HG02970 (cell line): Measurements from ENCODE around the gene ADAMTS9.

ENCODE experiments used
- ATAC-seq: cut with Tn5 transposase; IDR thresholded peaks from one replicate; pipeline ENCODE4 v1.9.1; 2021; ENCODE audit warnings: mild to moderate bottlenecking, moderate library complexity, moderate number of reproducible peaks; ENCODE audit not compliant: unreplicated experiment, low FRiP score

ADAMTS9 gene

DNA sequence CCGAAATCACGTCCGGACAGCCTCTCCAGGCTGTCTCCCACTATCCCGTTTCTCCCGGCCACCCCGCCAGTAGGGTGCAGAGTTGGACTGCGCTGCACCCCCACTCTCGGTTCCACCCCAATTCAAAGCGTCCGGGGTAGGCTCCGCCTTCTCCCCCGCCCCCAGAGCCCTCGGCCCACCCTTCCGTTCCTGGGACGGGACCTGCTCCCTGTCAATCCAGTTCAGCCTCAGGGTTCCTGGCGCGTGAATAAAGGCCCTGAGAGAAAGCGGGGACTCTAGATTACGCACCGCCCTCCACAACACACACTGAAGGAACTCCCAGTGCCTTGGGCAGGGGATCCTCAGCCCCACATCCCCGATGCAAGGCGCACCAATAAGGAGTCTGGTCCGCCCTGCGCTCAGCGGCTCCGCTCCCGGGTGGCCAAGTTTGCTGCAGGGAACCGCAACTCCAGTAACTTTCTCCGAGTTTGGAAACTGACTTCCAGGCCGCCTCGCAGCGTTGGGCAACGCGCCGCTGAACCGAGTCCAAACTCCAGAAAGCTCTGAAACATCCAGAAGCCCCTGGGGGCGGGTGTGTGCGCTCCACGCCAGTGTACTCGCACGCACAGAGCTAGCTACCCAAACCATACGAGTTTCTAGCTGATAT is 1.9 kb downstream of the ADAMTS9 start:
- ATAC-seq, result no peak

GRCh38 chr3:64685331-64685799 is 2.4 kb downstream of the ADAMTS9 start:
- ATAC-seq, result no peak

GRCh38 chr3:64684715-64685261 is 3.0 kb downstream of the ADAMTS9 start:
- ATAC-seq, result no peak

GRCh38 chr3:64681827-64682226 is 6.0 kb downstream of the ADAMTS9 start:
- ATAC-seq, result no peak

- no peak for ATAC-seq
Measured at GRCh38 chr3:64681015-64681414, 6.8 kb downstream of the ADAMTS9 start.

DNA sequence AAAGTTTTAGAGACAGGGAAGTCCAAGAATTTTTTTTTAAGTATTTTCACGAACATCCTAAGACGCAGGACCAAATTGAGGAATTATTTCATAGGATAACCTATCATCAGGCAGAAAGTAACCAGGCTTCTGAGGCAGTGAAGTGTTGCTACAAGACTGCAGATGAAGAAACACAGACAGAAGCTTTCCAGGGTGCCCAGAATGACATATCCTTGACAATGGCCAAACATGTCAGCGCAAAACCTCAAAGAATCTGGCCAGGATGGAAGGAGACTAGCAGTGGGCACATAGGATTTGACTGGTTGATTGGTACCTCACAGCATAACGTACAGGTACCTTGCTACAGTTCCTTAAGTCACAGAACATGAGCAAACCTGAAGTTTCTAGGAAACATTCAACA is 7.5 kb downstream of the ADAMTS9 start:
- ATAC-seq, result no peak

- ATAC-seq, result no peak
Measured at GRCh38 chr3:64677961-64678716, 9.7 kb downstream of the ADAMTS9 start.

- no peak for ATAC-seq
Measured at GRCh38 chr3:64676831-64677230, 11.0 kb downstream of the ADAMTS9 start.

- ATAC-seq, result no peak
Measured at GRCh38 chr3:64675687-64676247, 12.0 kb downstream of the ADAMTS9 start.

GRCh38 chr3:64674591-64675076 is 13.2 kb downstream of the ADAMTS9 start:
- no peak for ATAC-seq

DNA sequence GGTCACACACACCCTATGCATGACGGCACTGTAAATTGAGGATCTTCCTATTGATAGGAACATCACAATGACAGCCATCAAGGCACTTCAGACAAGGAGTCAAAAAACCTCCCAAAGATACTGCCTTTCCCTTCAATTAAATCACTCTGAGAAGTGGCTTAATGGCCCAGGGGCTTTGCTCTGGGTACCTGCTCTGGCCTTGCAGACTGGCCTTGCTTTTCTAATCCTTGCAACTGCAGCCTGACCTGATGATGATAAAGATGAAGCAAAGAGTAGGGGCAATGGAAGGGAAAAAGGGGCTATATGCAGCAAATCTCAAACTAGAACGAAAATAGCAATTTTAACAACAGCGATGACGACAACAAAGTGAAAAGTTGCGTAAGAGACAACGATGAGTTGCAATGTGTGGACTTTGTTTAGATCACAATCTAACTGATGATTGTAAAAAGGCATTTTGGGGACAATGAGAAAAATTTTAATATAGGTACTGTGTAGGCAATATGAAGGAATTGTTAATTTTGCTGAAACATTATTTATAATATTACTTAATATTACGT is 14.6 kb downstream of the ADAMTS9 start:
- ATAC-seq, result no peak

DNA sequence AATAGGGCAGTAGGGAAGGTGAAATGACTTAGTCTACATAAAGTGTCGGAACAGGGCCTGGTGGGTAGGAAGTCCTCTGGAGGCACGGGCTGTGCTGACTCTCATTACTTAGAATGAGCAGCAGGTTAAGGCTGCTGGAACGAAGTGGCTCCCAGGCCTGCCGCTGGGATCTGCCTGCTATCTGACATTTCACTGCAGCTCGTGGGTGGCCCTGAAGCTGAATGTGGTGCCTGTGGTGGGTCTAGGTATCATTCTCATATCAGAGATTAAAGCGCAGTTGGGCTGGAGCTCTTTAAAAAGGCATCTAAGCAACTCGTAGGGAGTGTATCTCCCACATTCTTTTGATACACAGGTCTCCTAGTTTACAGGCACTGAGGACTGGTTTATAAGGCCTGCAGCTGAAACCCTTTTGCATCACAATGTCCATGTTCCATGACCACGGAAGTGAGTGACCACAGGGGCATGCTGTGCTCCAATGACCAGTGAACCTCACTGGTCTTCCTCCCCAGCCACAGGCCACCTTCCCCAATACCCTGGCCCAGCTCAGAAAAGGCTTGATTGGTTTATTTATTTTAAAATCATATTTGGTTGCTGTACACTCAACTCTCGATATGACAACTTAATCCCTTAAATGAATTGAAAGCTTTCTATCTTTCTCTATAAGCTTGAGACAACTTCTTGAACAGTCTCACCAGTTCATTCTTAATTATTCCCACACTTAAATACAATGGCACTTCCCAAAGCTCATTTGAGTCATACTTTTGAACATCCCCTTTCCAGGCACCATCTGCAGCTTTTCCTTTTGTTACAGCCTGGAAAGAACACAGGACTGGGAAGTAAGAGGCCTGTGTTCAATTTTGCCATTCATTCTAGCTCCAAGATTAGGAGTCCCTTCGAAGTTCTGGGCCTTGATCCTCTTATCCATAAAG is 19.0 kb downstream of the ADAMTS9 start:
- ATAC-seq, result no peak

- no peak for ATAC-seq
Measured at GRCh38 chr3:64667887-64668581, 19.8 kb downstream of the ADAMTS9 start.

GRCh38 chr3:64667138-64667537 is 20.7 kb downstream of the ADAMTS9 start:
- no peak for ATAC-seq

- no peak for ATAC-seq
Measured at GRCh38 chr3:64666171-64666588, 21.6 kb downstream of the ADAMTS9 start.

- no peak for ATAC-seq
Measured at GRCh38 chr3:64664397-64664796, 23.4 kb downstream of the ADAMTS9 start.

- no peak for ATAC-seq
Measured at GRCh38 chr3:64659617-64659978, 28.2 kb downstream of the ADAMTS9 start.

DNA sequence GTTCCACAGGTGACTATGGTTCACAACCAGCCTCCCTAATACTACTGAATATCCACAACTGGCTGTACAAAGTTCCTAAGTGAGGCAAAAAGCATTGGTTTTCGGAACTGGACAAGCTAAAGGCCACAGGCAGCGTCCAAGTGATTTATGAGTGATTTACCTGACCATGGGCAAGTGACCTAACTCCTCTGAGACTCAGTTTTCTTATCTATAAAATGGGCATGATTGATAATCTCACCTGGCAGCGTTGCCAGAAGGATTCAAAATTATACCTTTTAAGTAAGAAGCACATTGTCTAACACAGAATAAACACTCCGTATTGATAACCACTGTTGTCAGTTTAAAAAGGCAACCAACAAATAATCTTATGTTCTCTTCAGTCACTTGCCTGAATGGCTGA is 29.8 kb downstream of the ADAMTS9 start:
- no peak for ATAC-seq

GRCh38 chr3:64656544-64656943 is 31.3 kb downstream of the ADAMTS9 start:
- no peak for ATAC-seq
